IMR-90 (cell line): ENCODE measurements around the gene USP4. TPM values are rescaled to one million over a fixed set of nuclear protein-coding genes. Genes with fewer than 3 reads are reported as not detected.

Source experiments
- ATAC-seq: fragments of 200-7000 bp; cut with Tn5 transposase; 2 replicates; pipeline ENCODE4 v1.9.1; 2020; ENCODE audit warnings: low read depth, mild to moderate bottlenecking, moderate library complexity
- BruUV-seq: library from RNA; stranded (reverse); fragments of 400-500 nt; replicated peaks from 2 replicates; lab custom pipeline; 2021; lab: Mats Ljungman, UMichigan
- CTCF ChIA-PET: fragments of 300-600 bp; formaldehyde crosslinking; extraction: SDS; loops from one replicate; lab custom pipeline; 2021; ENCODE audit warnings: antibody characterized with exemption; lab: Yijun Ruan, JAX
- POLR2A ChIA-PET: fragments of 300-600 bp; sonication (Branson Sonifier 250); formaldehyde crosslinking; loops from one replicate; lab custom pipeline; 2022; ENCODE audit warnings: antibody characterized with exemption; ENCODE audit not compliant: unreplicated experiment; lab: Charles Lee
- DNase-seq: peaks from one replicate; pipeline ENCODE4 v3.0.0; 2013
- H2AFZ ChIP-seq: replicated peaks from 2 replicates; pipeline ENCODE3; 2013; ENCODE audit warnings: low read length, mild to moderate bottlenecking; ENCODE audit not compliant: poor library complexity
- H2AK5ac ChIP-seq: 2 replicates; pipeline ENCODE4 v1.6.1; 2013; ENCODE audit warnings: low read depth, low read length, inconsistent platforms
- H2AK9ac ChIP-seq: replicated peaks from 2 replicates; pipeline ENCODE3; 2013; ENCODE audit warnings: mild to moderate bottlenecking, low read depth, low read length, moderate library complexity; ENCODE audit not compliant: poor library complexity
- H2BK120ac ChIP-seq: 2 replicates; pipeline ENCODE4 v1.6.1; 2013; ENCODE audit warnings: low read depth, low read length, inconsistent platforms
- H2BK15ac ChIP-seq: 3 replicates; pipeline ENCODE4 v1.6.1; 2013; ENCODE audit warnings: low read depth, low read length, inconsistent platforms
- H2BK20ac ChIP-seq: 2 replicates; pipeline ENCODE4 v1.6.1; 2013; ENCODE audit warnings: low read depth, mild to moderate bottlenecking, inconsistent platforms, low read length, moderate library complexity
- H2BK5ac ChIP-seq: 2 replicates; pipeline ENCODE4 v1.6.1; 2013; ENCODE audit warnings: mild to moderate bottlenecking, low read depth, low read length, inconsistent platforms; ENCODE audit not compliant: poor library complexity, severe bottlenecking
- H3K14ac ChIP-seq: replicated peaks from 2 replicates; pipeline ENCODE4 v1.6.1; 2013; ENCODE audit warnings: low read depth, low read length, inconsistent platforms
- H3K18ac ChIP-seq: 2 replicates; pipeline ENCODE4 v1.6.1; 2013; ENCODE audit warnings: low read depth, low read length, control low read depth
- H3K23ac ChIP-seq: 2 replicates; pipeline ENCODE4 v1.6.1; 2013; ENCODE audit warnings: low read depth, low read length, inconsistent platforms
- H3K27ac ChIP-seq: 2 replicates; pipeline ENCODE4 v1.5.1; 2013; ENCODE audit warnings: mild to moderate bottlenecking, control low read depth, low read length; ENCODE audit not compliant: insufficient read depth
- H3K27me3 ChIP-seq: 2 replicates; pipeline ENCODE4 v1.6.1; 2013; ENCODE audit warnings: low read length; ENCODE audit not compliant: control insufficient read depth, insufficient read depth
- H3K36me3 ChIP-seq: 2 replicates; pipeline ENCODE4 v1.6.1; 2013; ENCODE audit warnings: low read length, mixed read lengths; ENCODE audit not compliant: control insufficient read depth, insufficient read depth
- H3K4ac ChIP-seq: 2 replicates; pipeline ENCODE4 v1.6.1; 2013; ENCODE audit warnings: low read depth, low read length, inconsistent platforms
- H3K4me1 ChIP-seq: 2 replicates; pipeline ENCODE4 v1.6.1; 2013; ENCODE audit warnings: low read length, mixed read lengths; ENCODE audit not compliant: control insufficient read depth, insufficient read depth
- H3K4me2 ChIP-seq: 2 replicates; pipeline ENCODE4 v1.6.1; 2013; ENCODE audit warnings: low read depth, mild to moderate bottlenecking, control low read depth, low read length, moderate library complexity
- H3K4me3 ChIP-seq: 2 replicates; pipeline ENCODE4 v1.5.1; 2013; ENCODE audit warnings: low read depth, mild to moderate bottlenecking, control low read depth, low read length, moderate library complexity; ENCODE audit not compliant: insufficient read depth
- H3K56ac ChIP-seq: 2 replicates; pipeline ENCODE4 v1.6.1; 2013; ENCODE audit warnings: low read length, inconsistent platforms; ENCODE audit not compliant: insufficient read depth; ENCODE audit errors: extremely low read depth
- H3K79me1 ChIP-seq, 2 experiments: 2 replicates each; pipeline ENCODE4 v1.6.1; 2013; ENCODE audit warnings: low read length in 2 of 2, inconsistent platforms in 1 of 2, low read depth in 1 of 2
- H3K9ac ChIP-seq: 2 replicates; pipeline ENCODE4 v1.6.1; 2013; ENCODE audit warnings: low read depth, low read length, control low read depth
- H3K9me1 ChIP-seq: 2 replicates; pipeline ENCODE4 v1.6.1; 2013; ENCODE audit warnings: low read length, inconsistent platforms; ENCODE audit not compliant: insufficient read depth
- H3K9me3 ChIP-seq: 2 replicates; pipeline ENCODE4 v1.6.1; 2013; ENCODE audit warnings: low read length; ENCODE audit not compliant: control insufficient read depth, insufficient read depth
- H4K20me1 ChIP-seq: 2 replicates; pipeline ENCODE4 v1.6.1; 2013; ENCODE audit warnings: low read length, inconsistent platforms; ENCODE audit not compliant: insufficient read depth
- H4K5ac ChIP-seq: 2 replicates; pipeline ENCODE4 v1.6.1; 2013; ENCODE audit warnings: mild to moderate bottlenecking, low read depth, low read length, control low read depth
- H4K8ac ChIP-seq, 2 experiments: 2 replicates each; pipeline ENCODE4 v1.6.1; 2013; ENCODE audit warnings: low read depth in 2 of 2, low read length in 2 of 2, control low read depth in 1 of 2, inconsistent platforms in 1 of 2
- H4K91ac ChIP-seq: 2 replicates; pipeline ENCODE4 v1.6.1; 2013; ENCODE audit warnings: low read depth, low read length, inconsistent platforms; ENCODE audit not compliant: insufficient read depth
- CEBPB ChIP-seq: IDR thresholded peaks from 2 replicates; pipeline ENCODE4 v1.6.1; 2012; ENCODE audit warnings: low read depth, low read length, improper control_type of control experiment
- FOS ChIP-seq: fragments of 150-350 bp; IDR thresholded peaks from 2 replicates; pipeline ENCODE4 v1.6.1; 2016; ENCODE audit warnings: low read depth, low read length
- NFE2L2 ChIP-seq: fragments of 150-350 bp; IDR thresholded peaks from 2 replicates; pipeline ENCODE4 v1.6.1; 2016; ENCODE audit warnings: low read depth, mild to moderate bottlenecking, low read length
- WGBS, 2 experiments: methylation state at CpG; one replicate each; pipeline versions ENCODE4 v1.1.5 to v1.1.7; 2013; ENCODE audit warnings: missing lambda C conversion rate in 2 of 2; ENCODE audit not compliant: insufficient read length in 1 of 2; ENCODE audit errors: extremely low coverage in 2 of 2; 5-methylcytosine and 5-hydroxymethylcytosine counted together
- dilution Hi-C: fragments of 300-500 bp; cut with HindIII; formaldehyde crosslinking; loops from one replicate; pipeline ENCODE4 v1.14.3; 2018; ENCODE audit warnings: low sequenced_read_pairs; ENCODE audit not compliant: unreplicated experiment
- in situ Hi-C: fragments of 300-500 bp; cut with MboI; formaldehyde crosslinking; loops from 3 replicates; pipeline ENCODE4 v1.14.3; 2019; ENCODE audit warnings: low sequenced_read_pairs, inconsistent platforms, mixed read lengths
- intact Hi-C: fragments of 100-400 bp; cut with micrococcal nuclease; formaldehyde crosslinking; loops from 2 replicates; pipeline ENCODE4 v1.10.0; 2022
- polyA plus RNA-seq, 3 experiments: library from polyadenylated mRNA; depleted of rRNA; stranded (reverse); fragments of >200 nt; gene quantifications; 2 replicates each; pipeline ENCODE4 v1.2.3, GENCODE V29; 2012; ENCODE audit warnings: low replicate concordance in 1 of 3
- total RNA-seq: library from RNA; depleted of rRNA; stranded (reverse); fragments of >200 nt; gene quantifications from 2 replicates; pipeline ENCODE4 v1.2.3, GENCODE V29; 2012
- TF ChIP-seq, protein P1 (sequence below): fragments of 150-350 bp; IDR thresholded peaks from 2 replicates; pipeline ENCODE4 v1.6.1; 2017; ENCODE audit warnings: mild to moderate bottlenecking, antibody characterized with exemption, low read length, low read depth
- TF ChIP-seq, protein P2 (sequence below): fragments of 150-350 bp; IDR thresholded peaks from 2 replicates; pipeline ENCODE4 v1.6.1; 2016; ENCODE audit warnings: low read depth, mild to moderate bottlenecking, low read length, moderate library complexity, borderline replicate concordance

The USP4 gene
- total and polyA plus RNA-seq, 2 of the 4 experiments (the other 2 are of a cell fraction) = 29.9 to 42.3 TPM

DNA sequence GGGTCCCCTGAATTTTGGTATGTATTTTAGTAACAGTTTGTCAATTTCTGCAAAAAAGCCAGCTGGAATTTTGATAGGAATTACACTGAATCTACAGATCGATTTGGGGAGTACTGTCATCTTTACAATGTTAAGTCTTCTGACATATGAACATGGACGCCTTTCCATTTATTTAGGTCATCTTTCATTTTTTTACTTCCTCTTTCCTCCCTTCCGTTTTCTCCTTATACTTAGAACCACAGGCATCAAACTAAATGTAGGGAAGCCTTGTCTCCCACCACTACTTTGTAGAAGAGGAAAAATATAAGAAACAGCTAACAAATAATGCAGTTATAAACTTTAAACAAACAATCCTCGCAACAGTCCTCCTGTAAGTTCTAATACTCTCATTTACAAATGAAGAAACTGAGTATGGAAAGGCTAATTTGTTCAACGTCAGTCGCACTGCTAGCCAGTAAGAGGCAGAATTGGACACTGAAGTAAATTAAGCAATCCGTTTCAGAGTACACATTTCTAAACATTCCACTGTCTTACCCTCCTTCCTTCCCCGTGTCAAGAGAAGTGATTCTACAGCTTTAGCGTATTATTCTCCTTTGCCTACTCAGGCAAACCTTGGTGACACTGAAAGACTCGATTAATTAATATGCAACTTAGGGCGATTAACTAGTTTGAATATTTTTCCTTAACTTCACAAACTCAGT is 46.4 kb upstream of the USP4 start:
- Histone ChIP-seq H3K56ac (no peak overlapping the region), H2AK5ac (no peak overlapping the region), H3K27ac (no peak overlapping the region), H2AFZ (no peak overlapping the region), H2BK120ac (no peak overlapping the region), H2AK9ac (no peak overlapping the region), H3K36me3 (peaks cover 5% of the 10 kb centered on the region; the same call in 1 of the 2 replicates), H3K4me2 (no peak overlapping the region), H2BK15ac (no peak overlapping the region), H3K9me3 (no peaks in the 10 kb centered on the region), H3K9me1 (peaks cover 7% of the 10 kb centered on the region), H3K9ac (no peak overlapping the region), H3K4me3 (no peak overlapping the region), H3K4ac (no peak overlapping the region), H3K18ac (no peak overlapping the region), H3K14ac (no peak overlapping the region), H3K79me1 (peaks cover 0 to 38% of the 10 kb centered on the region in 2 experiments; a peak in 3 of 4 replicates), H4K20me1 (peaks cover 99% of the 10 kb centered on the region), H4K91ac (no peak overlapping the region), H4K5ac (no peak overlapping the region), H2BK5ac (no peak overlapping the region), H3K23ac (no peak overlapping the region), H2BK20ac (no peak overlapping the region), H4K8ac (no peak overlapping the region), H3K4me1 (peaks cover 10% of the 10 kb centered on the region), H3K27me3 (no peaks in the 10 kb centered on the region)
- ChIA-PET CTCF (no interaction called here), POLR2A (no interaction called here)
- ATAC-seq (no peak), DNase-seq (no peak)
- TF ChIP-seq NFE2L2 = no peak
- TF ChIP-seq FOS = no peak
- TF ChIP-seq, protein P1, sequence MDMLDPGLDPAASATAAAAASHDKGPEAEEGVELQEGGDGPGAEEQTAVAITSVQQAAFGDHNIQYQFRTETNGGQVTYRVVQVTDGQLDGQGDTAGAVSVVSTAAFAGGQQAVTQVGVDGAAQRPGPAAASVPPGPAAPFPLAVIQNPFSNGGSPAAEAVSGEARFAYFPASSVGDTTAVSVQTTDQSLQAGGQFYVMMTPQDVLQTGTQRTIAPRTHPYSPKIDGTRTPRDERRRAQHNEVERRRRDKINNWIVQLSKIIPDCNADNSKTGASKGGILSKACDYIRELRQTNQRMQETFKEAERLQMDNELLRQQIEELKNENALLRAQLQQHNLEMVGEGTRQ = no peak
- TF ChIP-seq, protein P2, sequence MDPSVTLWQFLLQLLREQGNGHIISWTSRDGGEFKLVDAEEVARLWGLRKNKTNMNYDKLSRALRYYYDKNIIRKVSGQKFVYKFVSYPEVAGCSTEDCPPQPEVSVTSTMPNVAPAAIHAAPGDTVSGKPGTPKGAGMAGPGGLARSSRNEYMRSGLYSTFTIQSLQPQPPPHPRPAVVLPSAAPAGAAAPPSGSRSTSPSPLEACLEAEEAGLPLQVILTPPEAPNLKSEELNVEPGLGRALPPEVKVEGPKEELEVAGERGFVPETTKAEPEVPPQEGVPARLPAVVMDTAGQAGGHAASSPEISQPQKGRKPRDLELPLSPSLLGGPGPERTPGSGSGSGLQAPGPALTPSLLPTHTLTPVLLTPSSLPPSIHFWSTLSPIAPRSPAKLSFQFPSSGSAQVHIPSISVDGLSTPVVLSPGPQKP = no peak
- TF ChIP-seq CEBPB = no peak
- BruUV-seq = no TSS peak
- 80% methylated on average over 3 of the region's 11 CpGs; no CpG with 5 or more reads in 1 of the 2 experiments for WGBS, 2 experiments
- dilution Hi-C loops = no loop called here
- intact Hi-C loops = no loop called here
- in situ Hi-C loops = no loop called here
